GM04503 (cell line): ENCODE measurements around the gene MMS22L.

Source experiments
- DNase-seq: peaks from one replicate; pipeline ENCODE4 v3.0.0-alpha.2; 2012; ENCODE audit warnings: low read depth

The MMS22L gene, protein sequence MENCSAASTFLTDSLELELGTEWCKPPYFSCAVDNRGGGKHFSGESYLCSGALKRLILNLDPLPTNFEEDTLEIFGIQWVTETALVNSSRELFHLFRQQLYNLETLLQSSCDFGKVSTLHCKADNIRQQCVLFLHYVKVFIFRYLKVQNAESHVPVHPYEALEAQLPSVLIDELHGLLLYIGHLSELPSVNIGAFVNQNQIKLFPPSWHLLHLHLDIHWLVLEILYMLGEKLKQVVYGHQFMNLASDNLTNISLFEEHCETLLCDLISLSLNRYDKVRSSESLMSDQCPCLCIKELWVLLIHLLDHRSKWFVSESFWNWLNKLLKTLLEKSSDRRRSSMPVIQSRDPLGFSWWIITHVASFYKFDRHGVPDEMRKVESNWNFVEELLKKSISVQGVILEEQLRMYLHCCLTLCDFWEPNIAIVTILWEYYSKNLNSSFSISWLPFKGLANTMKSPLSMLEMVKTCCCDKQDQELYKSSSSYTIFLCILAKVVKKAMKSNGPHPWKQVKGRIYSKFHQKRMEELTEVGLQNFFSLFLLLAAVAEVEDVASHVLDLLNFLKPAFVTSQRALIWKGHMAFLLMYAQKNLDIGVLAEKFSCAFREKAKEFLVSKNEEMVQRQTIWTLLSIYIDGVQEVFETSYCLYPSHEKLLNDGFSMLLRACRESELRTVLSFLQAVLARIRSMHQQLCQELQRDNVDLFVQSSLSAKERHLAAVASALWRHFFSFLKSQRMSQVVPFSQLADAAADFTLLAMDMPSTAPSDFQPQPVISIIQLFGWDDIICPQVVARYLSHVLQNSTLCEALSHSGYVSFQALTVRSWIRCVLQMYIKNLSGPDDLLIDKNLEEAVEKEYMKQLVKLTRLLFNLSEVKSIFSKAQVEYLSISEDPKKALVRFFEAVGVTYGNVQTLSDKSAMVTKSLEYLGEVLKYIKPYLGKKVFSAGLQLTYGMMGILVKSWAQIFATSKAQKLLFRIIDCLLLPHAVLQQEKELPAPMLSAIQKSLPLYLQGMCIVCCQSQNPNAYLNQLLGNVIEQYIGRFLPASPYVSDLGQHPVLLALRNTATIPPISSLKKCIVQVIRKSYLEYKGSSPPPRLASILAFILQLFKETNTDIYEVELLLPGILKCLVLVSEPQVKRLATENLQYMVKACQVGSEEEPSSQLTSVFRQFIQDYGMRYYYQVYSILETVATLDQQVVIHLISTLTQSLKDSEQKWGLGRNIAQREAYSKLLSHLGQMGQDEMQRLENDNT

DNA sequence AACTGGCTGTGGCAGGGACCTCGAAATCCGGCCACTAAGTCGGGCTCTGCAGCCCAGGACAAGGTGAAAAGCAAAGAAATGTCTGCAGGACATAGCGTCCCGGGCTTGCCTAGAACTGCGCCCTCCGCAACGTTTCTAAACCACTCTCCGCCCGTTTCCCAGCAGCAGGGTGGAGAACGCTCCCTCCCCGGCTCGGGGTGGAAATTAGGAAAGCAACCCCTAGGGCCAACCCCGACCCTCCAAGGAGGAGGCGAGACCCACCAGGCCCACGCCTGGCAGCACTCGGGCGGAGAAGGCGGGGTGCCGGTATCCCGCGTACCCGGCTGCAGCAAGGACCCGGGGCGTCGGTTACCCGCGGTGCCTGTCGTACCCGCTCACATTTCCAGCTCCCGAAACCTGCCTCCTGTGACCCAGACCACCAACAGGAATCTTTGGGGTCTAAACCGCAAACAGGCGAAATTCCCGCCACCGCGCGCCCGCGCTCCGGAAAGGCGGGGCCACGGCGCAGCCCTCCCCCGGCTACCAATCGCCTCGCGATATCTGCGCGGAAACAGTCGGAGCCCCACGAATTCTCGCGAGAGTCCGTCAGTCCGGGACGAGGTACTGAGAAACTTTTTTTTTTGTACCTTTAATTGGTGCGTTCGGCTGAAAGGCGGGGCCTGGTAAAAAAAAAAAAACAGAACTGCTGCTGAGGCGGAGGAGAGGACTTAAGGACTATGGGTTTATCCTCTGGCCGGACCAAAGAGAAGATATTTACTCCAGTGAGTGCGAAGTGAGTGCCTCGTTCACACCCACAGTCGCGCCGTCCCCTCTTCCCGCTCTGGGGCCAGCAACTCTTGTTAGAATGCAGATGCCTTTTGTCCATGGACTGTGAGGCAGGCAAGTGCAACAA lies at the start of gene MMS22L:
Gene MMS22L, minus strand, starts transcription at position 491 of the 892 bp plus-strand sequence. CDS start 739 bp downstream, outside the sequence.
- DNase-seq, result peak; percentile 64

DNA sequence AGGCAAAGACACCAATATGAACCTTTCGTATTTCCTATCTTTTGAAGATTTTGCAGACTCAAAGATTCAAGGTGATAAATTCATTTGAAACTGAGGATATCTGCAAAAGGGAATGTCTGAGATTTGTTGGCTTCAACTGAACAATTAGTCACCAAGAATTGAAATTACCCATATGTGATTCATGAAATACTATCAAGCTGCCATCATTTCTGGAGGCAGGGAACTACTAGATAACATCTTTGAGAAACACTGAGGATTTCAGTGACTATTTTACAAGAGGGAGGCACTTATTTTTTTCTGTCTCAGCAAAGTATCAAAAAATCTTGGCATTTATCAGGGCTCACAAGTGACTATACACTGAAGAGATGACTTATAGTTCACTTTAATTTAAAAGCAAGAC lies 39.8 kb upstream of the MMS22L start:
- DNase-seq, result peak; percentile 36

DNA sequence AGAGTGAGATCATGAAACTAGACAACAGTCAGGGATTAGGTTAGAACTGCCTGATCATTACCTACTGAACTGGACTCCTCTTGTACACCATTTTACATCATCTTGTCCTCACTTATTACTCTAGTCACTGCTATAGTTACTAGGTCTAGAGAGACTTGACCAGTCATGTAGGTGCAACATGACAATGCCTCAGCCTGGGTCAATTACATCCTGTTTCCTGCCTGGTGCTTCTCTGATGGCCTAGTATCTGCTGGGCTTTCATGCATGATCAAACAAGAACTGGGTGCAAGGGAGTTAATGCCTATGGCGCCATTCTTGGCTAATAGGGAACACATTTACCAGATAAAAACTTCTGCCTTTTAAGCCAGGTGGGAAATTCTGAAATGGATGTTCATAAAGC lies 39.2 kb upstream of the MMS22L start:
- DNase-seq, result no peak

DNA sequence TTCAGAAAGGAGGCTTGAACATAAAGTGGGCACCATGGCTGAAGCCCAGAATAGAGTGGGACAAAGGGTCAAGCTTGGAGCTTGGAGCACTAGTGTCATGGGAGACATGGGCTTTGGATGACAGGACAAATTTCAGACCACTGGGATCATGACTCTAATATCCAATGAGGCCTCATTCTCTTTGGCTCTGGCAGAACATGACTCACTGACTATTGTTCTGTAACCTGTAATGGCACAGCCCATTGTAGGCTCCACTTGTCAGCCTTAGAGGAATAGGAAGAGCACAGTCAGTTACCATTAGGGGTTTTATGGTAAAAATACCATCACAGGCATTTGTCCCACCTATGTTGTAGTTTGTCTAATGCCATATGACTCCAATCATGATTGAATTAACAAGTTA lies 34.0 kb upstream of the MMS22L start:
- DNase-seq, result no peak

DNA sequence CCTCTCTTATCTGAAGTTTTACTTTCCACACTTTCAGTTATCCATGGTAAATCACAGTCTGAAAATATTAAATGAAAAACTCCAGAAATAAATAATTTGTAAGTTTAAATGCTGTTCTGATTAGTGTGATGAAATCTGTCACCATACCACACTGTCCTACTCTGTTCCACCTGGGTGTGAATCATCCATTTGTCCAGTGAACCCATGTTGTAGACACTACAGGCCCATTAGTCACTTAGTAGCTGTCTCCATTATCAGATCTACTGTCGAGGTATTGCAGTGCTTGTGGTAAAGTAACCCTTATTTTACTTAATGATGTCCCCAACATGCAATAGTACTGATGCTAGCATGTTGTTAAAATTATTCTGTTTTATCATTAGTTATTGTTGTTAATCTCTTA lies 29.2 kb upstream of the MMS22L start:
- no peak for DNase-seq

DNA sequence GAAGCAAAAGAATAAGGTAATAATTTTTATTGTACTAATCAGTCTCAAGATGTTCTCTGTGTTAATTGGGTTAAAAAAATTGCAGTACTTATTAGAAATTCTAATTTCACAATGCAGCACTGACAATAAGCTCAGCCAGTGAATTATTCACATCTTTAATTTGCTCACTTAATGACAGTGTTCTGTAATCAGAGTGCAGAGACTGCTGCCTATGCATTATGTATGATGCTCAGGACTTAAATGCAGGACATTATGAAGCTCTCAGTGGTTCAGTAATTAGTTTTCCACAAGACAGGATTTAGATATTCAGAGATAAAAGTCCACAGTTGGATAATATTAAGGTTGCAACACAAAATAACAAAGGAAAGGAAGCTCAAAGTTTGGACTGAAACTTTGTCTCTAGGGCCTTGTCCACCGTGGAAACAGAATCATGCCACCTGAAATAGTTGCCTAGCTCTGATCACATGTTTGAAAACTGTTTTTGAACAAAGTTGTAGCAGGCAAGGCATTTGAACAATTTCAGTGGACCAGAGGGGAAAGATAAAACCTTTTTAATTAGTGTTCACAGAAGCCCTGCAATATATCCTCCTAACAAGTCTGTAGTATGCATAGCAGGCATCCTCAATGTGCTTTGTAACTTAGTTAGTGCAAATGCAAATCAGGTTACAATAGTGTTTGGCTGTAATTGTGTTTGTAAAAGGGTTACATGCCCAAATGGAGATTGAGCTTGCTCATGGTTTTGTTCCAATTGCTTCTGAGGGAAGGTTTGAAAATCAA lies 23.7 kb upstream of the MMS22L start:
- no peak for DNase-seq

DNA sequence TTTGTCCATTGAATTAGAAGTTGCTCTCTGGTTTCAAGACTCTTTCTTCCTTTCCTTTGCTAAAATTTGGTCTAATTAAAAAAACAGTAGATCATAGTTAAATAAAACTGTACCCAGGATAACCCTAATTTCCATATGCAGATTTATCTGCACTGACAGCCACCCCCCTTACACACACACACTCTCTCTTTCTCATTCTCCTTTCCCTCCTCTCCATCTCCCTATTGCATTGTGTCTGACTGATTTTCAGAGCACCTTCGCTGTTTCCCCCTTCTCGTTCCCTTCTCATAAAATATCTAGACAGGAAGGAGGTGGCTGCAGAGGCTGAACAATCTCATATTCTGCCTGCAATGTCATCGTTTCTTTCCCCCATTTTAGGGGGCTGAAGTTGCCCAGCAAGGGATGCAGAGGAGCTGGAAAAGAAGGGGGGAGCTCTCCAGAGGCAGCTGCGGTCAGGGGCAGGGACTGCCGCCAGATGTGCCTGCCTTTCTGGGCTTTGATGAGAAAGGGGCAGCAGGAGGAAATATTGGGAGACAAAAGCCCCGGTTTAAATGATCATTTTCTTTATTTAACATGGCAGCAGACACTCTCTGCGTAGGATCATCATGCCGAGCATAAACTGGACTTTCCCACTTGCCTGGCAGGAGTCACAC lies 22.5 kb upstream of the MMS22L start:
- no peak for DNase-seq

DNA sequence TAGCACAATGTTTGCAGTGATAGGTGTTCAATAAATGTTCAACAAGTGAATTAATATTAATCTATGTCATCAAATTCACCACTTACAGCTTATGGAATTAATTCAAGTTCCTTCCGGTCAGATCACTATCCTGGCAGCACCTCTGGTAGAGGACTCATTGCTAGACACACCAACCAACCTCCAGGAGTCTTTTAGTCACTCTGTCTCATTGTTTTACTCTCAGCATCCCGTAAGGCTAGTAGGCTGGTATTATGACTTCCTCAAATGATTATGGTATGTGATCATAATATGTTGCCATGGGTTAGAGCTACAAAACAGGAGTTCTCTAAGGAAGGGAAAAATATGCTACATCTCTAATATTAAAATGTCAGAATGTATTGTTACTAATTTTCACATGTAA lies 21.7 kb upstream of the MMS22L start:
- no peak for DNase-seq

DNA sequence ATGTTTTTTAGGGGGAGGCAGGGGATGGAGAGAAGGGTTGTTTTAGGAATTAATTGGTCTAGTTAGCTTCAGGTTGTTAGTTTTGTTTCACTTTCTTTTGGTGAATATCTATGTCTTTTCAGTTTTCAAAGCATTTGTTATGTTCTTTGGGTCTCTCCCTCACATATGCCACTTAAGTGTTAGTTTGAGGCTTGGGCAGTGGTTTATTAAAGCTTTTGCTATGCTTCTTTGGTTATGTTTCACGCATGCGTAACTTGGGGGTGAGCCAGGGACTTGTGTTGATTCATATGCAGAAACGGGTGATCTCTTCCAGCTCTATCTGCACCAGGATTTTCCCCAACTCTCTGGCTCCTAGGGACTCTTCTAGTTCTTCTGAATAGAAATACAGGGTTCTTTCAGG lies 11.4 kb upstream of the MMS22L start:
- peak; percentile 22 for DNase-seq

DNA sequence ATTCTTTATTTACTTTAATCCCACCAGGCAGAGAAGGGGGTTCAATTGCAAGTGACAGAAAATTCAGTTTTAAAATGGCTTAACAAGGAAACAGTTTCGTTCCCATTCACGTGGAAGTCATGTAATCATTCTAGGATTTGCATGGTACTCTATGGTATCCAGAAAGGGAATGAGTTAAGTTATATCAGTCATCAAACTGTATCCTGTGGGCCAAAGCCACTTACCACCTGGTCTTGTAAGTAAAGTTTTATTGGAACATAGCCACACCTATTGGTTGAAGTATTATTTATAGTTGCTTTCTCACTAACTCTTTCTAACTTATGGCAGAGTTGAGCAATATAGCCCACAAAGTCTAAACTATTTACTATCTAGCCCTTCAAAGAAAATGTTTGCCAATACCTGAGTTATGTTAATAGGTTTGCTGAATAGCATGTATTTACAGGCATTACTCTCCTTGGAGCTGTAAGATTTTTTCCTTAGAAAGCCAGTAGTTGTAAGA lies 10.2 kb upstream of the MMS22L start:
- DNase-seq, result no peak

DNA sequence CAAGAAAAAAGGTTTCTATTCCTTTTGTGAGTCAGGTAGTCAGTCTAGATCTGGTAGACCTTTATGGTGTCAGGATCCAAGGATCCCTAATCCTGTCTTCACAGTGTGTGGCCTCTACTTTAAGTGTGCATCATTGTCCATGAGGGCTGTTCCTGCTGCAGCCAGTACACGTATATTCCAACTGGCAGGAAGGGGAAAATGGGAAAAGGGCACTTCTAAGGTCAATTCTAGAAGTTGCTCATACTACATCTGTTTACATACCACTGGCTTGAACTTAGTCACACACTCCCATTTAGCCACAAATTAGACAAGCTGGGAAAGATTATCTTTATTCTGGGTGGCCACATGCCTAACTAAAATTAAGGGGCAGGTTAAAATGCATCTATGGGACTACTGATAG lies 9.7 kb upstream of the MMS22L start:
- DNase-seq, result no peak

DNA sequence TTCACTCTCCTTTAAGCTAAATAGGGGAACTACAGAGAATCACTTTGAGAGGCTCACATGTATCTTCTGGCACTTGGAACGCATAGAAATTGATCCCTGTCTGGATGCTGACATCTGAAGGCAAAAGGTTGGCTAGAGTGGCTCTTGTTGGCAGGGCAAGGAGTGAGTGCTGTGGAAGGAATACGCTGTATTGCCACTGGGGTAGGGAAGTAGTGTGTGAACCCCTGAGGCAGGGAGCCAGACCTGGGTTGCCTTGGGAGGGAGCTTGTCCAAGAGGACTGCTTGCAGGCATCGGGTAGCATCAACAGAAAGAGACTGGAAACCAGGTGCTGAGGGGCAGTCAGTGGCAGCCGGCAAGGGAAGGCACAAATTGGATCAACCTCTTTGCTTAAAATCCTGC lies 8.9 kb upstream of the MMS22L start:
- DNase-seq, result no peak

DNA sequence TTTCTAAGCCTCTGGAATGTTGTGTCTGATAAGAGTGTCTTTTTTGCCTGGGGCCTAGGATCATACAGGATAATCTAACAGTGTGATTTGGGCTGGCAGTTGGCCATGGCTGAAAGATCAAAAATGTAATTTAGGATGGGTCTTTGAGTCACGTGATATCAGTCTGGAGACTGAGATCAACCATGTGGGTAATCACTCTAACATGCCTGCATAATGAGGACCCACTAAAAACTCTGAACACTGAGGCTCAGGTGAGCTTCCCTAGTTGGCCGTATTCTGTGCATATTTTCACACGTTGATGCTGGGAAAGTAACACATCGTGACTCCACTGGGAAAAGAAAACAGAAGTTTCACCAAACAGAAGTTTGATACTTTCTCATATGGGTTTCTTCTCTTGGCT lies 6.3 kb upstream of the MMS22L start:
- DNase-seq, result no peak

DNA sequence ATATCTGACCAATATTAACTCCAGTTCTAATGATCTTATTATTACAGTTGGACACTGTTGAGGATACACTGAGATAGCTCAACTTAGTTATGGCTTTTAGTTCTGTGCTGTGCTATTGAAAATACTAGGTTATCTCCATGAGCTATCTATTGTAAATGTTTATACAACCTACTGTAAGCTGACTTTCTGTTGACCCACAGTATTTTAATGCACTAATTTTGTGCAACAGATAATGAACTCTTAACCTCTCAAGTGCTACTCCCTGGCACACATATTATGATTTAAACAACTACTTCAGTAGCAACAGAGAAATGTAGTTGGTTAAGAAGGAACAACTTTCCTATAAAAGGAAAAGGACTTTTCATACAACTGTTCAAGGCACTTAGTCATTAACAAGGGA lies 5.2 kb upstream of the MMS22L start:
- no peak for DNase-seq

DNA sequence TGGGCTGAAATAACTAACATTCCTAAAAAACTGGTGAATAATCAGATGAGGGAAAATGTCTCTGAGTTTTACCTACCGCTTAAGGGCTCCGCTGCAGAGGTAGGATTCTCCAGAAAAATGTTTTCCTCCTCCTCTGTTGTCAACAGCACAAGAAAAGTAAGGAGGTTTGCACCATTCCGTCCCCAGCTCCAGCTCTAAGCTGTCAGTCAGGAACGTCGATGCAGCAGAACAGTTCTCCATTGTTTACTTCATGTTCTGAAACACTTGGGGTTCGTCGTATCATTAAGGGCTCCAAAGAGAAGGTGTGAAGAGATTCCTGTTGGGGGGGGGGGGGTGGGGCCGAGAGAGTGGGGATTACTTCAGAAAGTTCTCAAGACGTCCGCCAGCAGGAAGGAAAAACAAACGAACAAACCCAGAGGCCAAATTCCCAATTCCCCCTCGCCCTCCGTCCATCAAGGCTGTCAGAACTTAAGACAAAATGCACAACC lies 734 bp downstream of the MMS22L start:
- DNase-seq, result no peak

DNA sequence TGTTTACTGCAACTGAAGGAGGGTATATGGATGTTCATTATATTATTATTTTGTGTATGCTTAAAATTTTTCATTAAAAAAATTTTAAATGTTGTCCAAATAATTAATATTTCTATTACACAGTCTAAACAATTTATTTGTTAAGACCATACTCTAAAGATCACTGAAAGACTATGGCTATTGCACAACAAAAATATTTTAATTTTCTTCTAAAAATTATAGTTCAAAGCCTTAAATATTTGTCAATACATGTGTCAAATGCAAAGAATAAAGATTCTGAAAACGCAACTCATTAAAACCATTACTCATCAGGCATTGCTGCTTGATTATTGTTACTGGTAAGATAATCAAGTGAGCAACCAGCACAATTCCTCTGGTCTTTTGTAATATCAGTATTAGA lies 2.2 kb downstream of the MMS22L start:
- DNase-seq, result no peak

DNA sequence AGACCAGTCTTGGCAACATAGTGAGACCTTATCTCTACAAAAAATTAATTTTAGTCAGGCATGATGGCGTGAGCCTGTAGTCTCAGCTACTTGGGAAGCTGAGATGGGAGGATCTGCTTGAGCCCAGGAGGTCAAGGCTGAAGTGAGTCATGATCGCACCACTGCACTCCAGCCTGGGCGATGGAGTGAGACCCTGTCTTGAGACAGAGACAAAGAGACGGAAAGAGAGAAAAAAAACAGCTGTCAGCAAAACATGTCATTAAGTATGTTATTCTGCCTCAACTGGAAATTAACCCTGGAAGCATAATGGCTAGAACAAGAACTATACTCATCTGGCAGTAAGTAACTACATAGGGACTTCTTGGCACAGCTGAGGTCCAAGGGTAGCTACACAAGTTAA lies 7.2 kb downstream of the MMS22L start:
- DNase-seq, result no peak

DNA sequence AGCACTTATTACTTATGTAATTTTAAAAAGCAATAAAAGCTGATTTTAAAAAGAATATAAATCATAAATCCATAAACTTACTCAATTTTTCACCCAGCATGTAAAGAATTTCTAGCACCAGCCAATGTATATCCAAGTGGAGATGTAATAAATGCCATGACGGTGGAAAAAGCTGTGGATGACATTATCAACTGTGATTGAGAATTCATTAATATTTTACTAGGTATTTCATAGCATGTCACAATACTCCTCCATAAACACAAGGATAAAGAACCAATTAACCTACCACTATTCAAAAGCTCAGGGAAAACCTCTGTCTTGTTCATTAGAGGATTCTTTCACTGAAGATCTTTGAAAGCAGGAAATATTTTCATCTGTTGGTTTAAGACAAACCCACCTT lies 13.2 kb downstream of the MMS22L start:
- no peak for DNase-seq

DNA sequence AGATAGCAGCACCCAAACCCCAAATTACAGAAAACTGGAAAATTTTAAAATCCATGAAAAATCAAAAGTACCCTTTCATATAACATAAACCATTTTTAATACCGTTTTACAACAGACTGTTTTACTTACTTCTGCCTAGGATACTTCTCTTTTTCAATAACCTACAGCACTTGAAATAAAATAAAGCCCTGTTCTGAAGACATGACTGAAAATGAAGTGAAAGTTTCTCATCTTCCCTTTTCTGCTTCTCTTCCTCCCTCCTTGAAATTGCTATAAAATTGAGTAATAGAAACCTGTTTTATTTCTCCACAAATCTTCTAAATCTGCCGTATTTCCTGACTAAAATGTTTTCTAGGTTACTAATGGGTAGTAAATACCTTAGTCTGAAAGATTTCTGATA lies 20.3 kb downstream of the MMS22L start:
- DNase-seq, result no peak

DNA sequence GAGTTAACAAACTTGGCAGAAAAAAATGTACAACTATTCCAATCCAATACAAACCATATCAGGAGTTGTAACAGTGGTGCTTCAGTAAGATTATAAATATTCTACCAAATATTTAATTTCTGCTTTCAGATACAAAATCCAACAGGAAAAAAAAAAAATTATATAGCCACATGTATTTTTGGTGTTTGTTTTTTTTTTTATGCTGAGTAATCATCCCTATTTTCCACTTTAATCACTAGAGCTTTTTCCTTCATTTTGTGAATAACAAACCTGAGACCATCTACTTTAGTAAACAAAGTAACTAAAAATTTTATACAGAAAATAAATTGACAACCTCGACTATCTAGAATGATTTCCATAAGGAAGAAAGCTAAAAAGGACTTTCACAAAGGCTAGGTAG lies 36.2 kb downstream of the MMS22L start:
- no peak for DNase-seq
